Measurements from ENCODE around the gene TMEM252.

Gene TMEM252

DNA sequence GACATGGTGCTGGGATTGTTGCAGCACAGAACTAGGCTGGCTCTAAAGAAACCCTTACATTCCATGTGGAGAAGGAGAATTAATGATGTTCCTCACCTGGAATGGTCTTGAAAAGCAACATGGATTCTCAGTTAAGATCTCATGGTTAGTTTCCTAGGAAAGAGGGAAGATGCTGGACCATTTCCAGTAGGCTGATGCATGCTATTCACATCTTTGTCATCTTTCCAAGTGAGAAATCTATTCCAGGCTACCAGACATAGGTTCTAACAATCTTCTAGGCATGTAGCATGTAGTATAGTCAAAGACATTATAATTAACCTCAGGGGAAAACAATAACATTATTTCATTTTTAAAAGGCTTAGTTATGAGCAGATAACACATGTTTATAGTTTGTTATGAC is 44.3 kb downstream of the TMEM252 start:
- DNase-seq: no peak

DNA sequence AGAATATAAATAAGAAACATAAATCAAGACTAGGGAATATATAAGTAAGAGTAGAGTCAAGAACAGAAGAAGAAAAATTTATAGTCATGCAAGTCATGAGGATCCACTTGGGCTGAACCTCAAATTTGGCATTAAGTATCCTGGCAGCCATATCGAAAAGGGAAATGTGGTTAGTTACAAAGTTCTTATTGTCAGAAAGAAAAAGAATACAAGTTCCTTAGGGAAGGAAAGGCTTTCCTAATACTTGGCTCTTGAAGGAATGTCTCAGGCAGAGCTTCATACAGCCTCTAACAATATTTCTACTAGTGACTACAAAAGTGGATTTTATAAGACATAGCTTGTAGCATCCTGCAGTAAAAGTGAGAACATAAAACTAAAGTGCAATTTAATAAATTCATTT is 45.4 kb downstream of the TMEM252 start:
- no peak for DNase-seq

- DNase-seq: no peak
These were observed 46.6 kb downstream of the TMEM252 start for GRCh38 chr9:68493958-68494577.

GRCh38 chr9:68493541-68493940 is 47.1 kb downstream of the TMEM252 start:
- no peak for DNase-seq

DNA sequence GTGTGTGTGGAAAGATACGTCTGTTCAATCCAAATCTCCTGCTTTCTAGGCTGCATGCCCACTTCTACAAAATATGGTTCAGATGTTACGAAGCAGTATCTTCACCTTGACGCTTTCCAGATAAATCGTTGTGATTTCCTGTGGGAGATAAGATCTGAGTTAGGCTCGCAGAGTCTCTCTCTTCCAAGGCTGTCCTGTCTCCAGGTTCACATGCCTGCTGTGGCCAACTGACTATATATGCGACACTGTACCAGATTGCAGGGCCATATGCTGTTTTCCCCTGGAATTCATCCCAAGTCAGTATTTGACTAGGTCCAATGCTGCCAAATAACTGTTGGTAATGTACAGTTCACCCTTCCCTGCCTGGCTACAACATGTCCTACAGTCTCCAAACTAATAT is 47.9 kb downstream of the TMEM252 start:
- DNase-seq: no peak

DNA sequence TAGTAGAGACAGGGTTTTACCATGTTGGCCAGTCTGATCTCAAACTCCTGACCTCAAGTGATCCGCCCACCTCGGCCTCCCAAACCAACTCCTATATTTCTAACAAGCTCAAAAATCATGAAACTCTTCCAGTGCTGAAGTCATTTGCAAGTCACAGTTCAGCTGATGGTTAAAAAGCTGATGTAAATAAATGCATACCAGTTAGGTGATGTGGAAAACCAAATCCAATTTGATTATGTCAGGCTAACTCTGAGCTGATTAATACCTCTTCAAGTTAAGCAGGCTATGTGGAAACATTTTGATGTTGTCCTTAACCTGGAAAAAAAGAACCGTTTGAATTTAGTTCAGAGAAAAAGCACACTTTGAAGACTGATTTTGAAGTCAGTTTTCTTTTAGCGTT is 51.0 kb downstream of the TMEM252 start:
- no peak for DNase-seq

- no peak for DNase-seq
These were observed 52.6 kb downstream of the TMEM252 start for GRCh38 chr9:68488126-68488525.

Data from activated CD4-positive, alpha-beta T cell treated with anti-CD3 and anti-CD28 coated beads, Interleukin-2, amount 50 U/mL, for 48 hours (primary cell).